Fibroblast of skin of right quadriceps (primary cell): Measurements from ENCODE around the gene ADARB2.

Source experiments
- DNase-seq: peaks from one replicate; pipeline ENCODE4 v3.0.0-alpha.2; 2013

ADARB2 gene

DNA sequence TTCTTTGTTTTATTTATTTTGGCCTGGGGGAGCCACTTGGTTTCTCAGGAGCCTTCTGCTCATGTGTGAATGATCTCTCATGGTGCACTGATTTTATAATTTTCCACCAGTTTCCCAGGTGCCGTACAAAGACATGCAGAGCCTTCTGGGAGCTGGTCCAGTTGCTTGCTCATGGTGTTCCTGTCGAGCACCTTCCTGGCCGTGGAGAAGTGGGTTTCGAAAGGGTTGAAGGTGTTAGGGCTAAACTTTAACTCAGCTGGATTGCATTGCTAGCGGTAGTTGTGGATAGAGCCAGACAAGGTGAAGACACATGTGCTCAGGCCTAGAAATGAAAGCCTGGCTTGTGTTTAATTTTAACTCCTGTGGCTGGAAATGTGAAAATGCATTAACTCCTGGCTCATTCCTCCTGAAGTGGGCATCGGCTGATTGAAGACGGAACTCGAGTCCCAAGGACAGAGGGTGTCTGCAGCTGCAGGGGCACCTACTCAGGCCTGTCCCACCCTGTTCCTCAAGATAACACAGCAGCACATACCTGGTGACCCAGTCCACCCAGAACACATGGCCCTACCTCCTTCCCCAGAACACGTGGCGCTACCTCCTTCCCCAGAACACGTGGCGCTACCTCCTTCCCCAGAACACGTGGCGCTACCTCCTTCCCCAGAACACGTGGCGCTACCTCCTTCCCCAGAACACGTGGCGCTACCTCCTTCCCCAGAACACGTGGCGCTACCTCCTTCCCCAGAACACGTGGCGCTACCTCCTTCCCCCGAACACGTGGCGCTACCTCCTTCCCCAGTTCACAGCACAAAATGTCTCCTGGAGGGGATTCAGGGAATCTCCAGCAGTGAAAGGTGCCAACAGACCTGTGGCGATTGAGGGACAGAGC is 547.9 kb downstream of the ADARB2 start:
- no peak for DNase-seq

DNA sequence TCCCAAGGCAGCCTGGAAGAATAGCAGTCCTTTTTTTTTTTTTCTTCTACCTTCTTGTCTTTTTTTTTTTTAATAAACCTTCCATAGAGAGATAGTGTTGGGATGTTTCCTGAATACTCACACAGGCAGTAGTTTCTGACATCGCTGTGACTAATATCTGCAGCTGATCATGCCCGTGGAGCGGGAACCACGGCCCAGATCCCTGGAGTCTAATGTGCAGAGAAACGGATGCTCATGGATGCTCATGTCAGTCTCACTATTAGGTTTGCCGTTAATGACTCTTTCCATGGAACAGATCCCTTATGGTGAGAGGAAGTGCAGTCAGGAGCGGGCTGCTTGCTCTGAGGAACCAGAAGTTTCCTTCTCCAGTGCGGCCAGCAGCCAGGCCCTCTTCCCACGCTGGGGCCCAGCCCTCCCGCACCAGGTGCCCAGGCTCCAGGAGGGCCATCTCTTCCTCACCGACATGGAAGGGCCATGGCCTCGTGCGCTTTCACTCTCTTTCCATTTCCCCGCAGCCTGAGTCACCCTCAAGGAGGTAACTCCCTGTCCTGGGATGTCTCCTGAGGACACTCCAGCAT is 548.7 kb downstream of the ADARB2 start:
- DNase-seq = no peak

DNA sequence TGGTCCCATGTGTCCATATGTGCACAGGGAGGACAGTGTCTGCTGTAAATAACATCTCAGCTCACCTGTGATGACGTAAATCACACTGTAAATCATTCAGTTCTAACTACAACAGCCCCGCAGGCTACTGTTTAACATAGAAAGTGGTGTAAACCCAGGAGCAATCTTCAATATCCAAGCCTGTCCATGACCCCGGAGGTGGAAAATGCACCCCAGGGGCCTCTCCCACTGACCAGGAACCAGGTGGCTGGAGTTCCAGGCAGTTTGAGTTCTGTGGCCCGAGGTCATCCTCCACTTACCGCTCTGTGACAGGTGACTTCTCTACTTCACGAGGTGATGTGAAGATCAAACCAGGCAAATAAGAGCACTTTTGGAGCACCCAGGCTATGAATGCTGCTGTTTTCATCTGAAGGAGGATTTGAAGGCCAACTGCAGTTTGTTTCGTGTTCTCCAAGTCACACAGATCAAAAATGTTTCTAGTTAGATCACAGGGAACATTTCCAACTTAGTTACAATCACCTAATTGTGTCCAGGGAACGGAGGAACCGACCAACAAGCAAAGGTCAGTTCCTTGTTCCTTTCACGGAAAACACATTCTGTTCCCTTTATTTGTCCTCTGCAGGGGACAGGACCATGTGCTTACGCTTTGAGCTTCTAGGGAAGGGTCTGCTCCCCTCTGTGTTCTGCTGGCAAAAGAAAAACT is 549.3 kb downstream of the ADARB2 start:
- no peak for DNase-seq

DNA sequence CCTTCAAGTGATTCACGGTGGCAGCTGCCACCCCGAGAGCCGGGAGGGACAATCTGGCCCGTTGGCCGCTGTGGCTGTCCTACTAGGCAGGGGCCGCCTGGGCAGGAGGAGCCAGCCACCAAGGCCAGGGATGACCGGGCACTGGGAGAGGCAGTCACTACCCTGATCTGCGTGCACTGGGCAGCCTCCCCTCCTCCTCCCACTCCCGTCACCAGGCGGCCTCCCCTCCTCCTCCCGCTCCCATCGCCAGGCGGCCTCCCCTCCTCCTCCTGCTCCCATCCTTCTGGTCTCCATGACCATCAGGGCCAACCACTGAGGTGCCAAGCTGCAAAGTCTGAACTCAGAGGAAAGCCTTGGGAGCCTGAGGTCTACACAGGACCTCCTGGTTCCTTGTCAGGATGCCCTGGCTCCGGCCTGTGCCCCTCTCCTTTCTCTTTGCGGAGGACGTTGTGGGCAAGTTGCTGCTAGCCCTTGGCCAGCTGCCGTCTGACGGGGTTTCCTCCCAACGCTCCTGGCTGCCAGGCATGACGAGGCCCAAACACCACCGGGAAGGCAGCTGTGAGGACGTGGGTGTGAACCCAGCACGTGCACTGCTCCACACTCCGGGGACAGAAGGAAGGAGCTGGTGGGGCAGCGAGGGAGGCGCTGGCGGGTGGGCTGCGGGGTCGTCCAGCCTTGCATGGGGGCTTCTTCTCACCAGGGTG is 550.0 kb downstream of the ADARB2 start:
- DNase-seq = no peak

DNA sequence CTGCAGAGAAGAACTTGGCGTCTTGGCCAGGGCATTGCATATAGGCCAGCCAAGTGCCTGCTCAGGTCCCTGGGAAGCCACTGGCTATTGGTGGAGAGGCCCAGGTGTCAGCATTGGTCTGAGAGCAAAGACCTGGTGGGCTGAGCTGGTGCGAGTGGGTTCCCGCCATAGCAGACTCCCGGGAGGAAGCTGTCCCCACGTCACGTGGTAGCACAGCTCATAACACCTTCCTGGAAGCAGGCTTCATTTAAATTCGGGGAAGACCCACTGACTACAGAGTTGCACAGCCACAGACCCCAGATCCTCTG is 550.7 kb downstream of the ADARB2 start:
- DNase-seq = no peak

DNA sequence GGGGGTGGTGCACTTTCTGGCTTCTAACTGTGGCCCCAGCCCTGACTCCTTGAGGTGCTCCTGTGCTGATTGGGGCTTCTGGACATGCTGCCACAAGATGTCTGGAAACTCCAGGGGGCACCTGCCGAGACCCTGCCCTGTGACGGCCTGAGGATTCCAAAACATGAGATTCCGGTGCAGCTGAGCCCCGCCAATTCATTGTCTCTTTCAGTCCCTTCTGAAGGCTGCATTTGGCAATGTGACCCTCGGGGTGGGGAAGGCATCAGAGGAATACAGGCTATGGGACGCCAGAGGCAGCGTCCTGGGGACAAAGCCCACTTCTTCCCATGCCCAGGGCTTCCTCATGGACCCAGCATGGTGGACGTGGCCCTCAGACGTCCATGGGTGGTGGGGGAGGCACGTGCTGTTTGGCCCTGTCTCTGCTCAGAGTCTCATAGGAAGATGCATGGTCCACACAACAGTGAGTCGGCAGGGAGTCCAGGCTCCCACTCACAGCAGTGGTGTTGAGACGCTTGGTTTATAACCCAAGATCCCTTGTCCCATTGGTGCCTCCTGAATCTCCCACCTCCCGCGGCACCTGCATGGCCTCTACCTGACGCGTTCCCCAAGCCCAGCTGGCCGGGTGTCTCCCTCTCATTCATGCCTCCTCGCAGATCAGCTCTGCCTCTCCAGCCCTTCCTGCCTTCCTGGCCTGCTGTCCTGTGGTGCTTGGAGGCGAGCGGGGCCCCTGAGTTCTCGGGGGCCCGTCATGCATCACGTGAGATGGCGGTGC is 551.2 kb downstream of the ADARB2 start:
- no peak for DNase-seq

DNA sequence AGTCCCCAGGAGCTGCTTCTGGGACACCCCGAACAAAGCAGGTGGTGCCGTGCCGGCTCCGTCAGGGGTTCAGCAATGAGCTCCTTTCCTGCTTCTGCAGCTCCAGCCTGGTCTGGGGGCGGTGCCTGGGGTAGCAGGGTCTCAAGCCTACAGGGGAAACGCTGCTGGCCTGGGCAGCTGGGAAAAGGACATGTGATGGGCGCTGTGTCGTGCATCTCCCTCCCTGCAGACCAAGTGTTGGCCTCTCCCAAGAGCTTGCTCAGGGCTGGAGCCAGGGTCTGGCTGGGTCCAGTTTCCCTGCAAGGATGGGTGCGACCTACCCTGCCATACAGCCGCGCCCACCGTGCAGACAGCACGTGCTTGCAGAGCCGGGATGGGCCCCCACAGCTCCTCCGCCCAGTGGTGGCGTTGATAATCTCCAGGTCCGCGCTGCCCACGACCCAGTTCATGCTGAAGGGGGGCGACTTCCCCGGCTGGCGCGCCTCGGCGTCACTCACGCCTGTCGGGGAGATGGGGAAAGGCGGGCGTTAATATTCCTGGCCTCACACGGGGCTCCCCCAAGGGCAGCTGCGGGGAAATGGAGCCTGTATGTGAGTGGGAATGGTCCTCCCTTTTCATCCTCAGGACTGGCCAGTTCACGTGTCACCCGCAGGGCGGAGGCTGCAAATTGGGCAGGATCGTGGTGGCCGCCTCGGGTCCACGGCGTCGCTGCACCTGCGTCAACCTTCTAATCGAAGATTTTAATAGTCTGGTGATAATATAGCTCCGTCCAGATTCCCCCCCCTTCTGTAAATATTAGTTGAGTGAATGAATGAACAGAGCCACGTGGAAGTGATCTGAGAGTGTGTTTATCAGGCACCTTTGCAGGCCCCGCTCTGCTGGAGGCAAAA is 552.5 kb downstream of the ADARB2 start:
- DNase-seq = no peak

DNA sequence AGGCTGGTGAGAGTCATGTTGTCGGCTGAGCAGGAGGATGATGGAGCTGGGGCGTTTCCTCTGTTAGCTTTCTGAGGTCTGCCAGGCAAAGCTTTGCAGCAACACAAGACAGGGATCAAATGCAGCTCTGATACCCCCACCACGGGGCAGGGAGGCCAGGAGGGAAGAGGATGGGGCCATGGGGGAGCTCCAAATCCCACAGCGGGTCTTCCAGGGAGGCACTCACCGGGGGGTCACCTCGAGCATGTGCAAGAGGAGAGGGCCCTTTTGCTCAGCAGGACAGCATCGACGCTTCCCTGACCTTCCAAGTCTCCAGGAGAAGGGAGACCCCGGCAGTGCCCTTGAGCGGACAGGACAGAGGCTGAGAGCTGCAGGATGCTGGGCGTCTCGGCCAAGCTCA is 553.6 kb downstream of the ADARB2 start:
- no peak for DNase-seq

DNA sequence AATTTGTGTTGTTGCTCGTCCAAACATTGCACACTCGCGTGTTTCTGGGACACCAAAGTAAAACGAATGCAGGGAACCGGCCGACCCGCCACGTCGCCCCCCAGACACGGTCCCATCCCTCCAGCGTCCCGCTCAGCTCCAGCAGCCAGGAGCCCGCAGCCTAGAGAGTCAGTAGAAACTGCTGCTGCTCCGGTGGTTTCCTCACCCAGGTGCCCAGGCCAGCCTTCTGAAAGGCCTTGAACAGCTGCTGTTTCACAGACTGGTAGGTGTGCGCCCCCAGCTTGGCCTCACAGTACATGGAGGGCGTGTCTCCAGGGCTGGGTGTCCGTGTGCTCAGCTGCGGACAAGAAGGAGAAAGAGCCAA is 554.3 kb downstream of the ADARB2 start:
- no peak for DNase-seq

DNA sequence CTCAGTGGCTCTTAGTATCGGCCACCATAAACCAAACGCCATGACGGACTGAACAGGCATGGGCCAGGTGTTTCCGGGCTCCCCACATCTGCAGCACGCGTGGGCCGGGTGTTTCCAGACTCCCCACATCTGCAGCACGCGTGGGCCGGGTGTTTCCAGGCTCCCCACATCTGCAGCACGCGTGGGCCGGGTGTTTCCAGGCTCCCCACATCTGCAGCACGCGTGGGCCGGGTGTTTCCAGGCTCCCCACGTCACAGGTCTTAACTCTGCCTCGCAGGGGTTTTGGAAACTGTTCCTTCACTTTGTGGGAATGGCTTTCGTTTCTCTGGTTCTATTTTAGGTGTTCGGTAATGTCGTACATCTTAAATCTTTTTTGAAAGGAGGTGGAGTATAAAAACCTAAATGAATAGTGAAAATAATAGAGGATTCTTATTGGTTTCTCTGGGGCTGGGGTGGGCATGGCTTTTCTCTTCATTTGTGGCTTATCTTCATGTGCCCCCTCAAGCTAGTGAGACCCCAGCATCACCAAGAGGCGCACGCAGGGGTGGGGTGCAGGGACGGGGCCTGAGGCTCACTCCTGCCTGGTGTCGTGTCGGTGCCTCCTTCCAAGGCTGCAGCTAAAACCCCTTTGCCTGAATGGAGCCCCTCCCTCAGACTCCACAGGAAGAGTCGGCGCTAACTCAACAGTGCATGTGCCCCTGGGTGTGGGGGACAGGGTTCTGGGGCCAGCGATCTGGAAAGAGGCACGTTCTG is 554.9 kb downstream of the ADARB2 start:
- DNase-seq = no peak

DNA sequence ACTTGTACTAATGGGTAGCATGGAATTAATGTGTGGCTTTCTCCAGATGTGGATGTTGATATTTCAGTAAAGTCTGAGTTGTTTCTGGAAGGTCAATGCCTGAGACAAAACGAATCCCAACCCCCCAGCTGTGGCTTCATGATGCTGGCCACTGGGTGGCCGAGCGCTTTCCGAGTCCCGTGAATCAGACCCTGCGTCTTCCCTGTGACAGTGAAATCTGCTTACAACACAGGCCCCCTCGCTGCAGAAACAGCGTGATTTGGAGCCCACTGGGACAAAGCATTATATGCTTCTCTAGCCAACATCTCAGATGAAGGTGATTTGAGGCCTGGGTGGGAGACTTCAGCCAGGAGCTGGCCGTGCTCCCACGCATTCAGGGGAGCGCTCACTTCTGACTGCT is 556.5 kb downstream of the ADARB2 start:
- no peak for DNase-seq

DNA sequence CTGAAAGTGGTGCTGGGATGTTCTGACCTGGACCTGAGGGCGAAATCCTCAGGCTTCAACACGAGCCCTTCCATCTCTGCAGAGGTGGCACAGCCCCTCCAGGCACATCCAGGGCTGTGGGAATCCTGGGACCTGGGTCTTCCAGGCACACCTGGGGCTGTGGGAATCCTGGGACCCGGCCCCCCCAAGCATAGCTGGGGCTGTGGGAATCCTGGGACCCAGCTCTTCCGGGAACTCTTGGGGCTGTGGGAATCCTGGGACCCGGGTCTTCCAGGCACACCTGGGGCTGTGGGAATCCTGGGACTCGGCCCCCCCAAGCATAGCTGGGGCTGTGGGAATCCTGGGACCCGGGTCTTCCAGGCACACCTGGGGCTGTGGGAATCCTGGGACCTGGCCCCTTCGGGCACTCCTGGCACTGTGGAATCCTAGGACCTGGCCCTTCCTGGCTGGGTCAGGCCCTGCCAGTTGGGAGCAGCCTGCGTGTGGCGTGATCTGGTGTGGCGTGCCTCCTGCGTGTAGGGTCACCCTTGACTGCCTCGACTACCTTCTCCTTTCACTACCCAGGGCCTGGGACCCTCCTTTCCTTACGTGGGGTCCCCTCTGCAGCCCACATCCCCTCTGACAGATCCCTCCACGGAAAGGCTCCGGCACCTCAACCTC is 557.1 kb downstream of the ADARB2 start:
- no peak for DNase-seq

DNA sequence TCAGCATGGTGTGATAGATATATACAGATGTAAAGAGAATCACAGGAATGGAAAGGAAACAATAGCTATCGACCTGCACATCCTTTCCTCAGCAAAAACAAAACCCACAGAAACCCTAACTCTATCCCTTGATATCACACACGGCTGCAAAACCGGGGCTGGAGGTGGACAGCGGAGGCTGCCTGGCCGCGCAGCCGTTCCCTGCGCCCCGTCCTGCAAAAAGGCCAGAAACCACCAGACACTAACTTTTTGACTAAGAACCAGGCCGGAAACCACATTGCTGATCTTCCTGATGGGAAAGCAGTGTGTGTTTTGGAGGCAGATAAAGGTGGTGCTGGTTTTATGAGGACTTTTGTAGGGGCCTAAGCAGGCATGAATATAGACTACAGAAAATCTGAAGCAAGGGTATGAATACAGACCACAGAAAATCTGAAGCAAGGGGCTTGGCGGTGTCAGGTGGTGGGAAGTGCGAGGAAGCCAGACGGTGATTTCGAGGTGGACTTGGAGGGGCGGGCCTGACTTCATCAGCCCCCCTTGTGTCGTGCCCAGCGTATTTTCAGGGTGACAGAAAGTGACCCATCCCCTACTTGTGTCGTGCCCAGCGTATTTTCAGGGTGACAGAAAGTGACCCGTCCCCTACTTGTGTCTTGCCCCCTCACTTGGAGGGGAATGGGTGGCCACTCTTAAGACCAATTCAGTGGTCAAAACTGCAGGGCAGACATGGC is 557.8 kb downstream of the ADARB2 start:
- no peak for DNase-seq

DNA sequence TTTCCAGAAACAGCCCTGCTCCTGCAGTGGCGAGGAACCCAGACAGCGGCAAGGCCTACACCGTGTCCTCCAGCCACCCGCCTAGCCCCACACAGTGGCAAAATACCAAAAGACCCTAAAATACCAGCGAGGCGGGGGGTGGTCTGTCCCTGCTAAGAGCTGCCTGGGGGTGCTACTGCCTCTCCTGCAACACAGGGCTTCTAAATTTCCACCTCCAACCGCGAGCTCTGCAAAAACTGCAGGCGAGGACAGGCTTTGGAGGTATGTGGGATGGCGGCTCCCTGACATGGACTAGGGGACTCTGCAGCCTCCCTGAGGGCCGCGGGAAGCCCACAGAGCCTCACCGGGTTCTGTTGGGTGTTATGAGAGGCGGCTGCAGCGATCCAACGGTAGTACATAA is 558.8 kb downstream of the ADARB2 start:
- no peak for DNase-seq

DNA sequence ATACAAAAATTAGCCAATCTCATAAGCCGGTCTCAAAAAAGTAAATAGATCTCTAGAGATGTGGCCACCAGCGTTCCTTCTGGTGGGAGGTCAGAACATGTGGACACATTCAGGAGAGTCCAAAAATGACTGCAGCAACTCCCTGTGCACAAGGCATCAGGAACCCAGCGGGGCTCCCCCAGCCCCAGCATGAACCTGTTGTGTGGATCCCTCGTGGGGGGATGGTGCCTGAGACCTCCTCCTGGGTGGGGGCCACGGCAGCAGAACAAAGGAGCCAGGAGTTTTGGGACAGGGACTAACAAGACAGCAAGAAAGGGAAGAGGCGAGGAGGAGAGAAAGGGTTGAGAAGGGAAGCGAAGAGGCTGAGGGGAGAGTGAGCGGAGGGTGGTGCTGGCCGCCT is 559.4 kb downstream of the ADARB2 start:
- no peak for DNase-seq

DNA sequence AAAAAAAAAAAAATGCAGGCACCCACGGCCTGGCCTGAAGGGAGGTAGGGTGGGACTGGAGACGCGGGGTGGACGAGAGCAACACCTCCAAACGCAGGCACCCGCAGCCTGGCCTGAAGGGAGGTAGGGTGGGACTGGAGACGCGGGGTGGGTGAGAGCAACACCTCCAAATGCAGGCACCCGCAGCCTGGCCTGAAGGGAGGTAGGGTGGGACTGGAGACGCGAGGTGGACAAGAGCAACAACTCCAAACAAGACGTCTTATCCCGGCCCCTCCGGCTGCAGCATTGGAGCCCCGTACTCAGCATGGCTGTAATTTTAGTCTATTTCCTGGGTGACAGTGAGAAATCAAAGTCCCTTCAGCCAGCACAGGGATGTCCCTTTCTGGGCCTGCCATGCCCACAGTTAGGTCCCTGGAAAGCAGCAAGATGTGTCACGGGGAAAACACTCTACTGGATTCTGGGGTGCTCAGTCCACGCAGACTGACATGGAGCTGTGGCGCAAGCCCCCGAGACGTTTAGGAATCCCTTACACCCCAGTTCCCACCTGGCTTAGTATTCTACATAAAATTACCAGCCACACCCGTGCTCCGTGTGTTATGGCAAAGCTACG is 561.3 kb downstream of the ADARB2 start:
- no peak for DNase-seq

DNA sequence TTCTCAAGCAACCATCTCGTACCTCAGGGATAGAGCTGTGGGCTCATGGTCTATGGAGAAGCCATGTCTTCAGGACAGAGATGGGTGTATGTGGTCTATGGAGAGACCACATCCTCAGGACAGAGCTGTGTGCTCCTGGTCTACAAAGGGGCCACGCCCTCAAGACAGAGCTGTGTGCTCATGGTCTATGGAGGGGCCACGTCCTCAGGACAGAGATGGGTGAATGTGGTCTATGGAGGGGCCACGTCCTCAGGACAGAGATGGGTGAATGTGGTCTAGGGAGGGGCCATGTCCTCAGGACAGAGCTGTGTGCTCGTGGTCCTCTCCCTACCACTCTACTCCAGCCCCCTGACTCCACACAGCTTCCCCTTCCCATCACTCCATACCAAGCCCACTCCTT is 563.3 kb downstream of the ADARB2 start:
- DNase-seq = no peak

DNA sequence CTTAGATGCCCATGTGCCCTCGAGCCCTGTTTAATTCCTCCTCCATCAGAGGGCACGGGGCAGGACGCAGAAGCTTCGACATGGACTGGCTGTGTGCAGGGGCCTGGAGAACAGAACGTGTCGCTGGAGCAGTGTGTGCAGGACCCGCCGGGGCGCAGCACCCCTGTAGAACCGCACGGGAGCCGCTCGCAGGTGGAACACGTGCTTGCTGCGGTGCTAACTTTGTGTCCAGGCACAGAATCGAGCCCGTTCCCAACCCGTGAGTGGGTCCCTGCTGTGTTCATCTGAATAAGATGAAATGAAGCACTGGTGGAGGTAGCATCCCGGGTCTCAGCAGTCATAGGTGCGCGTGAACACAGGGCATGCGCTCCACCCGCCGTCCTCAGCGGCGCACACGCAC is 564.2 kb downstream of the ADARB2 start:
- DNase-seq = no peak

DNA sequence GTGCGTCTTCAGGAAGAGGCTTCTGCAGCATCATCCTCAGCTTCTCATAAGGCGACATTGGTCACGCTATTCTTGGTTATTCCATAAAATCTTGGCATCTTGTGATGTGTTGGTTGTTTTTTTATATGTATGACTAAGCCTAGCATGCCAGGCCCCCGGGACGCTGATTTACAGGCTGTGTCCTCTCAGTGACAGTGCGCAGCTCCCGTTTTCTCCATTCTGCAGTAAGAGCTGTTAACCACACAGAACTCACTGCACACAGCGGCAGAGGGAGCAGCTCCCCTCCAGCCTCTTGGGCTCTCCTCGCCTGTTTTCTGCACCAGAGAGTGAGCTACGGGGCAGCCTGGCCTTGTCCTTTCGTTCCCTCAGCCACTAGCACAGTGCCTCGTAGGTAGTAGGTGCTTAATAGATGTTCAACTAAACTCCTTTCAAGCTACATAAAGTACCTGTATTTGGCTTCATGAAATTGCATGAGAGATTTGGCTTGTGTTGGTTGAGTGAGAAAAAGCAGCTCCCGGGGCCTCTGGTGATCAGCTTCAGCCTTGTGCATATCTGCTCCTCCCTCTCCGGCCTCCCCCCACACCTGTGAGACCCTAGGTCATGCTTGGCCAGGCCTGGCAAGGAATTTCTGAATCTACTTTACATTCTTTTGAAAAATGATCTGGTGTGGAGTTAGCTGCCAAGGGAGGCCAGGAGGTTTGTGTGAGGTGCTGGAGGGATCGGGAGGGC is 564.9 kb downstream of the ADARB2 start:
- DNase-seq = no peak
